BE2C (cell line): ENCODE measurements around the gene SH3RF3.

Source experiments
- DNase-seq: peaks from one replicate; pipeline ENCODE4 v3.0.0-alpha.2; 2020
- H3K27me3 ChIP-seq: fragments of 250-450 bp; sonication (Bioruptor Pico); 2 replicates; pipeline ENCODE4 v1.5.1; 2020; ENCODE audit warnings: mild to moderate bottlenecking
- H3K36me3 ChIP-seq: fragments of 250-450 bp; sonication (Bioruptor Pico); 2 replicates; pipeline ENCODE4 v1.5.1; 2020; ENCODE audit warnings: mild to moderate bottlenecking
- H3K4me1 ChIP-seq: fragments of 250-450 bp; sonication (Bioruptor Pico); 2 replicates; pipeline ENCODE4 v1.5.1; 2020
- H3K4me3 ChIP-seq: 2 replicates; pipeline ENCODE4 v1.5.1; 2011; ENCODE audit warnings: low read depth, low read length
- H3K9me3 ChIP-seq: fragments of 250-450 bp; sonication (Bioruptor Pico); 2 replicates; pipeline ENCODE4 v1.5.1; 2020
- CTCF ChIP-seq: IDR thresholded peaks from 2 replicates; pipeline ENCODE4 v1.5.1; 2012; ENCODE audit warnings: mild to moderate bottlenecking, low read depth, low read length

Gene SH3RF3

GRCh38 chr2:109528811-109529501 lies 400.0 kb downstream of the SH3RF3 start:
- Histone ChIP-seq H3K36me3 (no peaks in the 10 kb centered on the region), H3K9me3 (no peaks in the 10 kb centered on the region), H3K4me1 (no peaks in the 10 kb centered on the region), H3K27me3 (no peaks in the 10 kb centered on the region), H3K4me3 (no peak overlapping the region)
- DNase-seq: no peak
- no peak for TF ChIP-seq CTCF

GRCh38 chr2:109529532-109530449 lies 400.8 kb downstream of the SH3RF3 start:
- no peaks in the 10 kb centered on the region for H3K4me1 ChIP-seq
- DNase-seq: no peak
- no peaks in the 10 kb centered on the region for H3K9me3 ChIP-seq
- H3K36me3 ChIP-seq: no peaks in the 10 kb centered on the region
- no peak overlapping the region for H3K4me3 ChIP-seq
- H3K27me3 ChIP-seq: no peaks in the 10 kb centered on the region
- no peak for TF ChIP-seq CTCF

- Histone ChIP-seq H3K9me3 (no peaks in the 10 kb centered on the region), H3K4me1 (no peaks in the 10 kb centered on the region), H3K27me3 (no peaks in the 10 kb centered on the region), H3K4me3 (no peak overlapping the region), H3K36me3 (no peaks in the 10 kb centered on the region)
- no peak for TF ChIP-seq CTCF
- DNase-seq: no peak
These were observed 401.7 kb downstream of the SH3RF3 start for GRCh38 chr2:109530712-109531111.

GRCh38 chr2:109531221-109531620 lies 402.2 kb downstream of the SH3RF3 start:
- Histone ChIP-seq H3K9me3 (no peaks in the 10 kb centered on the region), H3K27me3 (no peaks in the 10 kb centered on the region)
- no peak for TF ChIP-seq CTCF

GRCh38 chr2:109531896-109532727 lies 403.1 kb downstream of the SH3RF3 start:
- Histone ChIP-seq H3K4me1 (no peaks in the 10 kb centered on the region), H3K27me3 (no peaks in the 10 kb centered on the region), H3K36me3 (no peaks in the 10 kb centered on the region), H3K9me3 (no peaks in the 10 kb centered on the region), H3K4me3 (no peak overlapping the region)
- no peak for DNase-seq
- no peak for TF ChIP-seq CTCF

More at GRCh38 chr2:109531221-109531620, 402.2 kb downstream of the SH3RF3 start:
- H3K4me3 ChIP-seq: no peak overlapping the region
- H3K4me1 ChIP-seq: no peaks in the 10 kb centered on the region
- H3K36me3 ChIP-seq: no peaks in the 10 kb centered on the region
- no peak for DNase-seq
